Activated T-cell treated with anti-CD3 and anti-CD28 coated beads for 48 hours (primary cell): ENCODE results near the gene CZIB.

Source experiments
- DNase-seq: peaks from one replicate; pipeline ENCODE4 v3.0.0-alpha.2; 2020; ENCODE audit warnings: low read depth

CZIB gene

GRCh38 chr1:53220171-53220961, at the start of gene CZIB:
TSS of gene CZIB (minus strand) at chr1:53220634. CDS start at chr1:53220575, 59 bp downstream.
- DNase-seq: peak; percentile 94

- DNase-seq: no peak
Measured at GRCh38 chr1:53270107-53270506, 49.7 kb upstream of the CZIB start.

GRCh38 chr1:53267761-53268160, 47.3 kb upstream of the CZIB start:
- no peak for DNase-seq

- no peak for DNase-seq
Measured at GRCh38 chr1:53266038-53266437, 45.6 kb upstream of the CZIB start.

GRCh38 chr1:53265581-53265980, 45.1 kb upstream of the CZIB start:
- DNase-seq: no peak

GRCh38 chr1:53264048-53264447, 43.6 kb upstream of the CZIB start:
- no peak for DNase-seq

- no peak for DNase-seq
Measured at GRCh38 chr1:53262000-53262399, 41.6 kb upstream of the CZIB start.

GRCh38 chr1:53260631-53261247, 40.3 kb upstream of the CZIB start:
- DNase-seq: no peak

GRCh38 chr1:53259932-53260331, 39.5 kb upstream of the CZIB start:
- no peak for DNase-seq

- no peak for DNase-seq
Measured at GRCh38 chr1:53258216-53258615, 37.8 kb upstream of the CZIB start.

GRCh38 chr1:53257454-53258081, 37.1 kb upstream of the CZIB start:
- no peak for DNase-seq

GRCh38 chr1:53256511-53257453, 36.3 kb upstream of the CZIB start:
- DNase-seq: no peak

- DNase-seq: no peak
Measured at GRCh38 chr1:53255031-53255430, 34.6 kb upstream of the CZIB start.

- no peak for DNase-seq
Measured at GRCh38 chr1:53254011-53254640, 33.7 kb upstream of the CZIB start.

GRCh38 chr1:53250325-53250724, 29.9 kb upstream of the CZIB start:
- no peak for DNase-seq

- no peak for DNase-seq
Measured at GRCh38 chr1:53249706-53250105, 29.3 kb upstream of the CZIB start.

- no peak for DNase-seq
Measured at GRCh38 chr1:53246261-53247134, 26.1 kb upstream of the CZIB start.

- no peak for DNase-seq
Measured at GRCh38 chr1:53244141-53244540, 23.7 kb upstream of the CZIB start.

- DNase-seq: no peak
Measured at GRCh38 chr1:53242381-53242780, 21.9 kb upstream of the CZIB start.

GRCh38 chr1:53241828-53242227, 21.4 kb upstream of the CZIB start:
- DNase-seq: no peak
